ENCODE measurements around the gene CHRNA4.

The CHRNA4 gene

GRCh38 chr20:63346131-63347080, 14.7 kb downstream of the CHRNA4 start:
- POLR2A ChIA-PET, result no interaction called here
- no peak for TF ChIP-seq NFRKB (IDR thresholded peaks at IDR 0.05)
- no peak for TF ChIP-seq PKNOX1 (IDR thresholded peaks at IDR 0.05)
- TF ChIP-seq CTBP1 (IDR thresholded peaks at IDR 0.05; ENCODE audit: borderline replicate concordance), result no peak
- TF ChIP-seq BHLHE40 (IDR thresholded peaks at IDR 0.05; ENCODE audit: borderline replicate concordance), result no peak
- TF ChIP-seq TARDBP (IDR thresholded peaks at IDR 0.05), result no peak
- TF ChIP-seq HDGF (IDR thresholded peaks at IDR 0.05; ENCODE audit: borderline replicate concordance), result no peak
- TF ChIP-seq FOXM1 (IDR thresholded peaks at IDR 0.05; ENCODE audit: borderline replicate concordance), result no peak
- TF ChIP-seq FOXA1 (IDR thresholded peaks at IDR 0.05), result no peak
- TF ChIP-seq ELF4 (IDR thresholded peaks at IDR 0.05), result no peak
- TF ChIP-seq SUZ12 (IDR thresholded peaks at IDR 0.05), result no peak
- no peak for TF ChIP-seq FOXK2 (IDR thresholded peaks at IDR 0.05)
- no peak for TF ChIP-seq SP1 (IDR thresholded peaks at IDR 0.05)
- no peak for TF ChIP-seq LEF1 (IDR thresholded peaks at IDR 0.05; ENCODE audit: borderline replicate concordance)
- TF ChIP-seq L3MBTL2 (conservative IDR thresholded peaks at IDR 0.05), result no peak
- DNase-seq (ENCODE audit: extremely low spot score), result no peak
- CTCF ChIA-PET, result interaction anchor here (1.0 kb wide), 1 partner anchor 32 kb away, joined by 4 read pairs; no protein-coding TSS in a partner anchor

GRCh38 chr20:63345328-63346100, 15.6 kb downstream of the CHRNA4 start:
- ChIA-PET CTCF (interaction anchor here (1.0 kb wide), 1 partner anchor 33 kb away, joined by 4 read pairs; no protein-coding TSS in a partner anchor), POLR2A (no interaction called here)
- no peak for DNase-seq (ENCODE audit: extremely low spot score)
- TF ChIP-seq NFRKB (IDR thresholded peaks at IDR 0.05), result no peak
- TF ChIP-seq FOXM1 (IDR thresholded peaks at IDR 0.05; ENCODE audit: borderline replicate concordance), result no peak

GRCh38 chr20:63344616-63345327, 16.4 kb downstream of the CHRNA4 start:
- CTCF ChIA-PET, result no interaction called here
- TF ChIP-seq FOXK2 (IDR thresholded peaks at IDR 0.05), result no peak
- no peak for TF ChIP-seq FOXA1 (IDR thresholded peaks at IDR 0.05)
- no peak for TF ChIP-seq ARNT (IDR thresholded peaks at IDR 0.05)

GRCh38 chr20:63343460-63344445, 17.4 kb downstream of the CHRNA4 start:
- no peak for DNase-seq (ENCODE audit: extremely low spot score)
- ChIA-PET CTCF (no interaction called here), POLR2A (no interaction called here)
- TF ChIP-seq ARNT (IDR thresholded peaks at IDR 0.05) (no peak), LEF1 (IDR thresholded peaks at IDR 0.05; ENCODE audit: borderline replicate concordance) (no peak), SUZ12 (IDR thresholded peaks at IDR 0.05) (no peak), PKNOX1 (IDR thresholded peaks at IDR 0.05) (no peak), SP1 (IDR thresholded peaks at IDR 0.05) (no peak), ELF4 (IDR thresholded peaks at IDR 0.05) (no peak), TARDBP (IDR thresholded peaks at IDR 0.05) (no peak), CTBP1 (IDR thresholded peaks at IDR 0.05; ENCODE audit: borderline replicate concordance) (no peak), FOXM1 (IDR thresholded peaks at IDR 0.05; ENCODE audit: borderline replicate concordance) (no peak), HDGF (IDR thresholded peaks at IDR 0.05; ENCODE audit: borderline replicate concordance) (no peak), ZNF384 (IDR thresholded peaks at IDR 0.05) (no peak), FOXA1 (IDR thresholded peaks at IDR 0.05) (no peak), FOXK2 (IDR thresholded peaks at IDR 0.05) (no peak), NFRKB (IDR thresholded peaks at IDR 0.05) (no peak)

More at GRCh38 chr20:63344616-63345327, 16.4 kb downstream of the CHRNA4 start:
- POLR2A ChIA-PET, result no interaction called here
- no peak for DNase-seq (ENCODE audit: extremely low spot score)

- ChIA-PET POLR2A (no interaction called here), CTCF (no interaction called here)
- no peak for TF ChIP-seq FOXK2 (IDR thresholded peaks at IDR 0.05)
- no peak for TF ChIP-seq BHLHE40 (IDR thresholded peaks at IDR 0.05; ENCODE audit: borderline replicate concordance)
- TF ChIP-seq FOXA1 (IDR thresholded peaks at IDR 0.05), result no peak
- no peak for TF ChIP-seq HDGF (IDR thresholded peaks at IDR 0.05; ENCODE audit: borderline replicate concordance)
- no peak for TF ChIP-seq PKNOX1 (IDR thresholded peaks at IDR 0.05)
- no peak for TF ChIP-seq L3MBTL2 (conservative IDR thresholded peaks at IDR 0.05)
- no peak for TF ChIP-seq SP1 (IDR thresholded peaks at IDR 0.05)
- TF ChIP-seq FOXM1 (IDR thresholded peaks at IDR 0.05; ENCODE audit: borderline replicate concordance), result no peak
- no peak for TF ChIP-seq NFRKB (IDR thresholded peaks at IDR 0.05)
- TF ChIP-seq CTBP1 (IDR thresholded peaks at IDR 0.05; ENCODE audit: borderline replicate concordance), result no peak
- TF ChIP-seq LEF1 (IDR thresholded peaks at IDR 0.05; ENCODE audit: borderline replicate concordance), result no peak
- no peak for TF ChIP-seq TARDBP (IDR thresholded peaks at IDR 0.05)
- TF ChIP-seq ZNF384 (IDR thresholded peaks at IDR 0.05), result no peak
- TF ChIP-seq SUZ12 (IDR thresholded peaks at IDR 0.05), result no peak
- no peak for TF ChIP-seq ELF4 (IDR thresholded peaks at IDR 0.05)
- TF ChIP-seq ARNT (IDR thresholded peaks at IDR 0.05), result no peak
- DNase-seq (ENCODE audit: extremely low spot score), result no peak
These were observed 18.3 kb downstream of the CHRNA4 start for GRCh38 chr20:63342561-63343459.
